ENCODE results near the gene IGSF21.

Gene IGSF21

GRCh38 chr1:18166341-18166740, 58.7 kb downstream of the IGSF21 start:
- no peaks in the 10 kb centered on the region for H3K9me3 ChIP-seq (ENCODE audit: low read length)

GRCh38 chr1:18166929-18167328, 59.3 kb downstream of the IGSF21 start:
- no peaks in the 10 kb centered on the region for H3K36me3 ChIP-seq (ENCODE audit: insufficient read depth, low read length)
- H3K27ac ChIP-seq (ENCODE audit: low read depth, low read length, poor library complexity, severe bottlenecking), result no peak overlapping the region
- H3K9me2 ChIP-seq (ENCODE audit: low read depth, low read length), result no peaks in the 10 kb centered on the region
- TF ChIP-seq CTCF (IDR thresholded peaks at IDR 0.05; ENCODE audit: low read length), result no peak
- no peak for TF ChIP-seq EZH2 (IDR thresholded peaks at IDR 0.05; ENCODE audit: borderline replicate concordance, low read length)
- H3K4me1 ChIP-seq (ENCODE audit: insufficient read depth, low read length, severe bottlenecking), result no peaks in the 10 kb centered on the region
- no peaks in the 10 kb centered on the region for H3K27me3 ChIP-seq (ENCODE audit: insufficient read depth, low read length)
- no peaks in the 10 kb centered on the region for H3K79me2 ChIP-seq (ENCODE audit: insufficient read depth, low read length)
- H4K20me1 ChIP-seq (ENCODE audit: insufficient read depth, low read length), result no peaks in the 10 kb centered on the region
- H3K4me3 ChIP-seq (ENCODE audit: low read depth, low read length, poor library complexity, severe bottlenecking), result no peak overlapping the region
- no peak overlapping the region for H3K9ac ChIP-seq (ENCODE audit: low read length)
- no peak overlapping the region for H2AFZ ChIP-seq (ENCODE audit: low read length)
- H3F3A ChIP-seq (ENCODE audit: insufficient read depth, low read length), result no peaks in the 10 kb centered on the region
- H3K9me3 ChIP-seq (ENCODE audit: low read length), result no peaks in the 10 kb centered on the region
- H3K4me2 ChIP-seq (ENCODE audit: low read length), result no peak overlapping the region

More at GRCh38 chr1:18166341-18166740, 58.7 kb downstream of the IGSF21 start:
- H3K27me3 ChIP-seq (ENCODE audit: insufficient read depth, low read length), result no peaks in the 10 kb centered on the region
- H4K20me1 ChIP-seq (ENCODE audit: insufficient read depth, low read length), result no peaks in the 10 kb centered on the region
- H3K9me2 ChIP-seq (ENCODE audit: low read depth, low read length), result no peaks in the 10 kb centered on the region
- no peaks in the 10 kb centered on the region for H3K79me2 ChIP-seq (ENCODE audit: insufficient read depth, low read length)
- TF ChIP-seq EZH2 (IDR thresholded peaks at IDR 0.05; ENCODE audit: borderline replicate concordance, low read length), result no peak
- TF ChIP-seq CTCF (IDR thresholded peaks at IDR 0.05; ENCODE audit: low read length), result no peak
- H3K9ac ChIP-seq (ENCODE audit: low read length), result no peak overlapping the region
- no peaks in the 10 kb centered on the region for H3K36me3 ChIP-seq (ENCODE audit: insufficient read depth, low read length)
- no peak overlapping the region for H2AFZ ChIP-seq (ENCODE audit: low read length)
- H3K27ac ChIP-seq (ENCODE audit: low read depth, low read length, poor library complexity, severe bottlenecking), result no peak overlapping the region
- H3K4me1 ChIP-seq (ENCODE audit: insufficient read depth, low read length, severe bottlenecking), result no peaks in the 10 kb centered on the region
- no peaks in the 10 kb centered on the region for H3F3A ChIP-seq (ENCODE audit: insufficient read depth, low read length)
- H3K4me3 ChIP-seq (ENCODE audit: low read depth, low read length, poor library complexity, severe bottlenecking), result no peak overlapping the region
- no peak overlapping the region for H3K4me2 ChIP-seq (ENCODE audit: low read length)

- Histone ChIP-seq H3K4me1 (ENCODE audit: insufficient read depth, low read length, severe bottlenecking) (no peaks in the 10 kb centered on the region), H3K9ac (ENCODE audit: low read length) (no peak overlapping the region), H3K27me3 (ENCODE audit: insufficient read depth, low read length) (no peaks in the 10 kb centered on the region), H2AFZ (ENCODE audit: low read length) (no peak overlapping the region), H3K9me3 (ENCODE audit: low read length) (no peaks in the 10 kb centered on the region), H3F3A (ENCODE audit: insufficient read depth, low read length) (no peaks in the 10 kb centered on the region), H4K20me1 (ENCODE audit: insufficient read depth, low read length) (no peaks in the 10 kb centered on the region), H3K79me2 (ENCODE audit: insufficient read depth, low read length) (no peaks in the 10 kb centered on the region), H3K27ac (ENCODE audit: low read depth, low read length, poor library complexity, severe bottlenecking) (no peak overlapping the region), H3K9me2 (ENCODE audit: low read depth, low read length) (no peaks in the 10 kb centered on the region), H3K36me3 (ENCODE audit: insufficient read depth, low read length) (no peaks in the 10 kb centered on the region), H3K4me3 (ENCODE audit: low read depth, low read length, poor library complexity, severe bottlenecking) (no peak overlapping the region), H3K4me2 (ENCODE audit: low read length) (no peak overlapping the region)
- TF ChIP-seq CTCF (IDR thresholded peaks at IDR 0.05; ENCODE audit: low read length) (no peak), EZH2 (IDR thresholded peaks at IDR 0.05; ENCODE audit: borderline replicate concordance, low read length) (no peak)
These were observed 62.8 kb downstream of the IGSF21 start for GRCh38 chr1:18170444-18170843.

Measured in OCI-LY1 (cell line).